ENCODE results near the gene SLC44A5.
"Not testable (repeated sequence)": the region's sequence is repeated elsewhere in the genome, so short reads cannot be mapped to it uniquely, and the experiment has no call there.

SLC44A5 gene

DNA sequence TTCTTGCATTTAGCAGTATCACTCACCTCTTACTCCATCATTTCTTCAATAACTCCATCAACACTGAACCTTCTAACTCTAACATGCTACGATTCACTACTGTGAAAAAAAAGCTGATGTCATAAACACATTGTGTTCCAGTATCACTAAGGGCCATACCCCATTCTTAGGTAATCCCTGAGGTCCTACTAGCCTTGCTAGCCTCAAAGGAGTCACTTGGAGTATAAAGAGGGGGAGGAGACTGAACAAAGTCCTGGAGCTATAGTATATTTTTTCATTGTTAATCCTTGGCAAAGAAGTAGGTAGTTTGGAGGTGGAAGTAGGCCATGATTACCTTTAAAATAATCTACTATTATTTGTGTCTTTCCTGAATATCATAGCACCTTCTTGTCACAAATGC, at the start of gene SLC44A5:
Gene SLC44A5, minus strand, starts transcription at position 101 of the 400 bp plus-strand sequence. CDS start 69,667 bp downstream, outside the sequence.
- no peak for DNase-seq (ENCODE audit: low spot score)

DNA sequence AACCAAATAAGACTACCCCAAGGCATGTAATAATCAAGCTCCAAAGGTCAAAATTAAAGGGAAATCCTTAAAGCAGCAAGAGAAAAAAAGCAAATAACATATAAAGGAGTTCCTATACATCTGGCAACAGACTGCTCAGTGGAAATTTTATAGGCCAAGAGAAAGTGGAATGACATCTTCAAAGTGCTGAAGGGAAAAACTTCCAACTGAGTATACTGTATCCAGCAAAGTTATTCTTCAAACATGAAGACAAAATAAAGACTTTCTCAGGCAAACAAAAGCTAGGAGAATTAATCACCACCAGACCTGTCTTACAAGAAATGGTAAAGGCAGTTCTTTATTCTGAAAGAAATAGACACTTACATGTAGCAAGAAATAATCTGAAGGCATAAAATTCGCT, 45.0 kb upstream of the SLC44A5 start:
- DNase-seq (ENCODE audit: low spot score) = no peak

DNA sequence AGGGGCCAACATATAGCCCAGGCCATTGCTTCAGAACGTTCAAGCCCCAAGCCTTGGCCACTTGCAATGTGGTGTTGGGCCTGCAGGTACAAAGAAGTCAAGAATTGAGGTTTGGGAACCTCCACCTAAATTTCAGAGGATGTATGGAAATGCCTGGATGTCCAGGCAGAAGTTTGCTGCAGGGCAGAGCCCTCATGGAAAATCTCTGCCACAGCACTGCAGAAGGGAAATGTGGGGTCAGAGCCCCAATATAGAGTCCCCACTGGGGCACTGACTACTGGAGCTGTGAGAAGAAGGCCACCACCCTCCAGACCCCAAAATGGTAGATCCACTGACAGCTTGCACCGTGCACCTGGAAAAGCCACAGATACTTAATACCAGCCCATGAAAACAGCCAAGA, 36.3 kb upstream of the SLC44A5 start:
- DNase-seq (ENCODE audit: low spot score) = not testable (repeated sequence)

DNA sequence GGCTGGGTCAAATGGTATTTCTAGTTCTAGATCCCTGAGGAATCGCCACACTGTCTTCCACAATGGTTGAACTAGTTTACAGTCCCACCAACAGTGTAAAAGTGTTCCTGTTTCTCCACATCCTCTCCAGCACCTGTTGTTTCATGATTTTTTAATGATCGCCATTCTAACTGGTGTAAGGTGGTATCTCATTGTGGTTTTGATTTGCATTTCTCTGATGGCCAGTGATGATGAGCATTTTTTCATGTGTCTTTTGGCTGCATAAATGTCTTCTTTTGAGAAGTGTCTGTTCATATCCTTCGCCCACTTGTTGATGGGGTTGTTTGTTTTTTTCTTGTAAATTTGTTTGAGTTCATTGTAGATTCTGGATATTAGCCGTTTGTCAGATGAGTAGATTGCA, 34.2 kb upstream of the SLC44A5 start:
- DNase-seq (ENCODE audit: low spot score) = not testable (repeated sequence)

DNA sequence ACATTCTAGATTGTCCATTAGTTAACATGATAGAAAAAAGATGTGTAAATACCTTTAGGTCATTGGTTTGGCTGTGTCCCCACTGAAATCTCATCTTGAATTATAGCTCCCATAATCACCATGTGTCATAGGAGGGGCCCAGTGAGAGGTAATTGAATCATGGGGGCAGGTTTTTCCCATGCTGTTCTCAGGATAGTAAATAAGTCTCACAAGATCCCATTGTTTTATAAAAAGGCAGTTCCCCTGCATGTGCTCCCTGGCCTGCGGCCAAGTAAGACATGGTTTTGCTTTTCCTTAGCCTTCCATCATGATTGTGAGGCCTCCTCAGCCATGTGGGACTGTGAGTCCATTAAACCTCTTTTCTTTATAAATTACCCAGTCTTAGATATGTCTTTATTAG, 32.5 kb upstream of the SLC44A5 start:
- no peak for DNase-seq (ENCODE audit: low spot score)

DNA sequence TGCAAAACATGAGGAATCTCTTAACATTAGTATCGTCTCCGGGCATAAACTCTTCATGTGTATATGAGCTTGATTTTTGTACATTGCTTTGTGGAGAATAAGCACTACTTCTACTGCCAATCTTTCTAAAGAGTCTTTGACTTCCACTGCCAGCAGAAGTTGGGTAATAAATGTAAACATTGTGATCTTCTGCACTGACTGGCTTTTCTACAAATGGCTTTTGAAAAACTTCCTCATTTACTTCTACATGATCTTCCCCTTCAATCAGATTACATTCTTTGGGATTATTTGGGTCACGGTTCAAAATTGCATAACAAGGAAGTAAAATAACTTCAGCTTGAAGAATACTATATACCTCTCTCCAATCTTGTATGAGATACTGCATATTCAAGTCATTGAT, 30.4 kb upstream of the SLC44A5 start:
- no peak for DNase-seq (ENCODE audit: low spot score)

DNA sequence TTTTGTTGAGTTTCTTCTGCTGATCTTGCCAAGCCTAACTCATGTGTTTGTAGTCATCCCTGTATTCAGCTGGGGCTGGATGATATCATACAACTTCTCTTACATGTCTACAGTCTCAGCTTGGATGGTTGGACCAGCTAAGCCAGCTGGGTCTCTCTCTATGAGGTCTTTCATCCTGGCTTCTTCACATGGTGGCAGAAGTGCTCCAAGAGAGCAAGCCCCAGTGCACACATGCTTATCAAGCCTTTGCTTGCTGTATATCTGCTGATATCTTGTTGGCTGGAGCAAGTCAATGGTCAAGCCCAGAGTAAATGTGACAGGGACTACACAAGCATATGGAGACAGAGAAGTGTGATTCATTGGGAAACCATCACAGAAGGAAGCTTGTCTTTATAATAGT, 29.2 kb upstream of the SLC44A5 start:
- DNase-seq (ENCODE audit: low spot score) = no peak

DNA sequence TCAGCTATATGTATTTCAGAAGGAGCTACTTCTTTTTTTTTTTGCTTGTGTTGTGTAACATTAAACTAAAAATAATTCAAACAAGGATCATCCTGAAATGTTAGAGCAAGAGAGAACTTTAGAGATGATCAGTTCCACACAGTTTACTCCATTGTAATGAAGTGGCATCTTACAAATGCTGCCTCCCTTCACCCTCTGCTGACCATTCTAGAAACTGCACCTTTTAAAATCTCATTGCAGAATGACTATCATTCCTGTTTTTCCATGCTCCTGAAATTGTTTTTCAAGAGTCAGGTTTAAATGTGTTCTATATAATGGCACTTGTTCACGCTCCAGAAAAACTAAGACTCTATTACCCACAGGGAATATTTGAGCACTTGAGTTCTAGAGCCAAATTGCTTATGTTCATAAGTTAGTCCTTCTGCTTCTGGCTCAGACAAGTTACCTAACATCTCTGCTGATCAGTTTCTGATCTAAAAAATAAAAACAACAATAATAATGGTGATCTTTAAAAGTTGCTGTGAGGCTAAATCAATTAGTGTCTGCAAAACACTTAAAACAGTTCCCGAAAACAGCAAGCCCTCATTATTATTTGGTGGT, 21.5 kb upstream of the SLC44A5 start:
- peak; percentile 61 for DNase-seq (ENCODE audit: low spot score)

DNA sequence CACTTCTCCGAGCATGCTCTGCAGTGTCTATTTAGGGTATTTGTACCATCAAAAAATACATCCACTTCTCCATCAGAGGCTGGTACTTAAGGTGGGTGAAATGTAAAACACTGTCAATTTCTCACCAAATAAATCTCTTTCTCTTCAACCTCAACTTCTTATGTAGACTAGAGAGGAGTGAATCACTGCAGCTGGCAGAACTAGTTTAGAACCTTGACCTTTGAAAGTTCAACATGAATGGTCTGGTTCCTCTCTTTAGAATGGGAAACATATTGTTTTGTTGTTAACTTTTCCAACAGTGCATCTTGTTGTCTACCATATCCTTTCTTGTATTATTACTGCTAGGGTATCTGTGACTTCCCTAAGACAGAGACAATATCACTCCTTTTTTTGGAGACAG, 20.1 kb upstream of the SLC44A5 start:
- DNase-seq (ENCODE audit: low spot score) = no peak

DNA sequence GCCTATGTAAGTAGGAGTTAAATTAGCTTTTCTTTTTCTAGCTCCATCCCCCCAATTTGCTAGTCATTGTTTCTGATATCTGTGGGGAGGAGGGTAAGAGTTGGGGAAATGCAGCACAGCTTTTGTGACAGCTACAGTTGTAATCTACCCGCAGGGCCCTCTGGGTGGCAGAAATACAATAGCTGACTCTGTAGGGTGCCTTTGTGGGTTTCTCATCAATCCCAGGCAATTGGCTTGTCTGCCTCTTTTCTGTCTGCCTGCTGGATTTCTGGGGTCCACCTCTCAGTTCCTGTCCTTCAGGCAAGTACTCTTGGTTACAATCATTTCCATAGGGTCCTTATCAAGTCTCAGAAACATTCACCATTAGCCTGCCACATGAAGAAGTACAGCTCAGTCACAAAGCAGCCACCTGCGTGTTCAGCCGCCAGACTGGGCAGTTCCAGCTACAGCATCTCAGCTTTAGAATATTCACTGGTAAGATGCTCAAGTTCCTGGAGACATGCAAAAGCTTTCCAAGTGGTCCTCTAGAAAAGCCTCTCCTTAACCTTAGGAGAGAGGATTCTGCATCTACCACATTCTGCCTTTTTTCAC, 19.2 kb upstream of the SLC44A5 start:
- DNase-seq (ENCODE audit: low spot score) = no peak

DNA sequence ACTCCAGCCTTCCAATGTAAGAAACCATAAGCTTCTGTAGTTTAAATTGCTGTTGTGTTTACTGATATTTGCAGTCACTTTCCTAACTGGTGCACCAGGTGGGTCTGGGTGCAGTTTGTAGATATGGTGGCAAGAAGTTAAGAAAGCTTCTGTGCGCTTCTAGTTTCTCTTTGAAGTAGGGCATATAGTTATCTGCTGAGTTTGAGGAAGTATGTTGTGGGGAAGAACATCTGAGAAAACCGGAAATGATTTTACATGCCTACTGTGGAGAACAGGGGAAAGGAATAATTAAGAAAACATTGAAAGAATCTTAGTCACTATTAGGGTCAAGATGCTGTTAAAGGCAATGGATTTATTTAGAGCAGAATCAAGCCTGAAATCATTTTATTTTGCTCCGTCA, 14.9 kb upstream of the SLC44A5 start:
- DNase-seq (ENCODE audit: low spot score) = no peak

DNA sequence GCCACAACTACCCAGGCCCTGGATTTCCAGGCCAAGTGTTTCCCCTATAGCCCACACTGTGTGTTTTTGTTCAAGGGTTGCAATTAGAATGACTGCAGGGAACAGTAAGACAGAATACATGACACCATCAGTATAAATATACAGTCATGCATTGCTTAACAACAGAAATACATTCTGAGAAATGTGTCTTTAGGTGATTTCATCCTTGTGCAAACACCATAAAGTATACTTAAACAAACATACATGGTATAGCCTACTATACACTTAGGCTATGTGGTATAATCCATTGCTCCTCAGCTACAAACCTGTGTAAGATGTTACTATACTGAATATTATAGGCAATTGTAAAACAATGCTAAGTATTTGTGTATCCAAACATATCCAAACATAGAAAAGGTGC, 7.5 kb upstream of the SLC44A5 start:
- DNase-seq (ENCODE audit: low spot score) = no peak

DNA sequence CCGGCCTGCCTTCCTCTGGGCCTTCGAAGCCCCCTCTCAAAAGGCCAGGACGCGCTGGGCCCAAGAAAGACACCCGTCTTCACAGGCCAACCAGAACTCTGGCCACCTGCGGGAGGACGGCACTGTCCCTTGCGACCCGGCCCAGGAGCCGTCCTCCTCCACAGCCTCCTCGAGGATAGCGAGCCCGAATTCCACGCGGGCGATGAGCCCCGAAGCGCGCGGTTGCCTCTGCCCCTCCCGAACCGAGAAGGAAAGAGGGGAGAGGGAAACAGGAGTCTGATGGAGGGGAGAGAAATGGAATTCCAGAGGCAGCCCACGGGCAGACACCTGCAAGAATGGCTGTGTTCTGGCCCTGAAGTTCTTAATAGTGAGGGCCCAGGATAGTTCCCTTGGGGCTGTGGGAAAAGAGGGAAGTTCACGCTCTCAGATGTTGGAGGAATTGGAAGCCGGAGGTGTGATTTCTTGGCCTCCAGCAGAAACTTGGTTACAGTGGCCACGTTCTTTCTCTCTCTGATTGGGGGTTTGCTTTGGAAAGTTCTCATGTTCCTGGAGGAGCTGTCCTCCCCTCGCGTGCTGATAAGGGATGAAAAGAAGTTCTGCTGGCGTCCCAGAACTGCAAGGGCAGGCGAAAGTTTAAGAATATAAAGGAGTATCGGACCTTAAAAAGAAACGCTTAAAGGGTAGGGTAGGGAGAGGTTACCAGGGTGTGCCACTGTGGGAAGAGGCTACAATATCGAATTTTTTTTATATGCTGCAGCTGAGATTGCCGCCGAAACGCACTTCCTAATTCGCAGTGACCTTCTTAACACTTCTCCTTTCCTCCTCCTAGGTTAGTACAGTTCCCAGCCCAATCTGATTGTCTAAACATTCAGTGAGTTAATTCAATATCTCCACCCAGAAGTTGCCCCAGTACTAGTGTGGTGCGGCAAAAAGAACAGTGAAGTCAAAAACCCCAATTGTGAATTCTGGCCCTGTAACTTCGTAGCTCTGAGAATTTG, 5.8 kb upstream of the SLC44A5 start:
- DNase-seq (ENCODE audit: low spot score) = peak; percentile 29

DNA sequence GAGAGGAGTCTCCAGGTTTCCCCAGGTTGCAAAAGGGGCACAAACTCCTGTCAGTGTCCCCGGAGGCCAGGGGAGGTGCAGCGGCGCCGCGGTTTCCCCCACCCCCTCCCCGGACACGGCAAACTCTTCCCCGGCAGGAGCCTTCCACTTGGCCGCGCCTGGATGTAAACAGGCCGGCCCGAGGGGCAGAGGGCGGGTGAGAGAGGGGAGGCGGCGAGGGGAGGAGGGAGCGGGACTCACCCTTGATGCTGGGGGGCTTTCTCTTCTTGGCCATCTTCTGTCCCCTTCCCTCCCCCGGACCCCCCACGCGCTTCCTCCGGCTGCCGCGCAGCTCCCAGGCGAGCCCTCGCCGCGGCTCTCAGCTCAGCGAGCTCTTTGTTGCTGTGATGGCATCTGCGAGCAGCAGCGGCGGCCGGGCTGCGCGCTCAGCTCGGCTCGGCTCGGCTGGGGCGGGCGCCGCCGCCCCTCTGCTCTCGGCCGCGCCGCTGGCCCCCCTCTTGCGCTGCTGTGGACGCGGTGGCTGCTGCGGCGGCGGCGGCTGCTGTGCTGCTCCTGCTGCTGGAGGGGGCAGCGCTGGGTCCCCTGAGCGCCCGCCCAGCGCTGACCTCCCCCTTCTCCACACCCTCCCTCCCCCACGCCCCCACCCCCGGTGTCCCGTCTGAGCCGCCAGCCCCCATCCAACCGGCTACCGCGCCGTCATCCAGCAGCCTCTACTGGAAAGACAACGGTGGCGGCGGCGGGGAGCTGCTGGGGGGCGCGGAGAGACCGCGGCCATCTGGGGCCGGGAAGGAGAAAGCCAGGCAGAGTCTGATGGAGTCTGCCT, 4.9 kb upstream of the SLC44A5 start:
- DNase-seq (ENCODE audit: low spot score) = peak; percentile 72

DNA sequence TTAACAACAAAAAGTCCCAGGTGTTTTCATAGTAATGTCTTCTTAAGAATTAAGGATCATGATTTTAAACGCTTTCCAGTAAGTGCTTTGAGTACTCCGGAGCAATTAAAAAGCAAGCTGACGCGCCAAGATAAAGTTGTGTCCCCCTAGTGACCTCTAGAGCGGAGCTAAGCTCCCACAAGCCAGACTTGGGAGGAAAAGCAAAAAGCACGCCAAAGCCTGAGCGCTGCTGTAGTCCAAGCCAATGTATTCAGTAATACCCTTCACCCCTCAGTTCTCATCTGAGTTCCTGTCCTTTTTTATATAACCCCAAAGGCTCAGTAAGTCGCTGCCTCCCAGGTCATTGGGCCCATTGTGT, 3.5 kb upstream of the SLC44A5 start:
- no peak for DNase-seq (ENCODE audit: low spot score)

DNA sequence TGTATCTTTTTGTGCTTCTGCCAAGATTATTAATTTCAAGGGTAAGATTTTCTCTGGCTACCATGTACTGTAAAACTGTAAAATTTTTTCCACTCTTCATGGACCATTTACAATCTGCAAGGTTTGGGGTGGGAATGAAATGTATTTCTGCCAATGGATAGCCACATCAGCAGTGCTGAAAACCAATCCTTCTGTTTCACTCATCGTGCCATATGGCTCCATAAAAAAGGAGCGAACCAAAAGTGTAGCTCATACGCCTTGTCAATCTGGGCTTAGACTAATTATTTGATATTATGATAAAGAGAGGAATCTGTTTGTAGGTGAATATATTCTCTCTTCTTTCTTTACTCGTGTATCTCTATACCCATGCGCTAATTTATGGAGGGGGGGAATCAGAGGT, 3.0 kb upstream of the SLC44A5 start:
- no peak for DNase-seq (ENCODE audit: low spot score)

DNA sequence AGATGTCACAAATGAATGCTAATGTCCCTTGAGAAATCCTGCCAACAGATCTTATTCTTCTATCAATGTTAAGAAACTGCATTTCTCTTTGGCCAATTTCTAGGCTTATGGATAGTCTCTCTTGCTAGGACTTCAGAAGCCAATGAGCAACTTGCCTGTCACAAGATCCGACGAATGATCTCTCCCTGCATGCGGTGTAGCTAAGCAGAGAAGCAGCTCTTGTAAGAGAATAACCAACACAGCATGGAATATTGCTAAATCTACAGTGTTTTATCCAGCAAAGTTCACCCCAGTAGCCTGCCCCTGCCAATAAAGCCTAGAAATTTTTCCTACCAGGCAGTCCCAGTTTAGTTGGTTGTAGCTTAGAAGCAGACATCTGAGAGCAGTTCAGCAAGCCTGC, 2.1 kb upstream of the SLC44A5 start:
- no peak for DNase-seq (ENCODE audit: low spot score)

DNA sequence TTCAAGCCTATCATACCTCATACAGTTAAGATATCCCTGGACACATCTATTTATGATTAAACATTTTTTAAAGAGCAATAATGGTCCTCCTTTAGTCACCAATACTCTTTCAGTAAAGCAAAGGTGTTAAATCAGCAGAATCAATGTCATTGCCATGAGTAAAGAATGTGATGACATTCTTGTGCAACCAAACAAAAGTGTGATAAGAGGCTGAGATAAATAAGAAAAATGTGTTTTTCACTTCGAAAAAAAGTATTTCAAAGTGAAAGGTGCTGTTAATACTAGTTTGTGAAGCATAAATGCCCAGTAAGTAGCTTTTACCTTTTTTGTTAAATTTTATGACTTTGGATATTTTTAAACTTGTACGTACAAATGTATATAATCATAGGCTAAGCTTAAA, 8.4 kb downstream of the SLC44A5 start:
- no peak for DNase-seq (ENCODE audit: low spot score)

DNA sequence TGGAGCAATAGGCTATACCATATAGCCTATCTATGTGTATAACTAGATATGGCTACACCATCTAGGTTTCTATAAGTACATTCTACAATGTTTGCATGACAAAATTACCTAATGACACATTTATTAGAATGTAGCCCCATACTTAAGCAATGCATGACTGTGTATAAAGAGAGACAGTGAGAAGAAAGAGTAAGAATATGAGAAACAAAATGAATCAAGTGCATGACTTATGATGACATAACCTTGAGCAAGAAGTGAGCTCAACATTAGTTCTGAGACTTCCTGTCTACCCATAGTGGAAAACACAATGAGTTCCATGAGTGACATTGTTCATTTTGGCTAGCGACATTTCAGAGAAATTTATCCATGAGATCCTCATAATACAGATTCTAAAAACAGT, 10.1 kb downstream of the SLC44A5 start:
- no peak for DNase-seq (ENCODE audit: low spot score)

DNA sequence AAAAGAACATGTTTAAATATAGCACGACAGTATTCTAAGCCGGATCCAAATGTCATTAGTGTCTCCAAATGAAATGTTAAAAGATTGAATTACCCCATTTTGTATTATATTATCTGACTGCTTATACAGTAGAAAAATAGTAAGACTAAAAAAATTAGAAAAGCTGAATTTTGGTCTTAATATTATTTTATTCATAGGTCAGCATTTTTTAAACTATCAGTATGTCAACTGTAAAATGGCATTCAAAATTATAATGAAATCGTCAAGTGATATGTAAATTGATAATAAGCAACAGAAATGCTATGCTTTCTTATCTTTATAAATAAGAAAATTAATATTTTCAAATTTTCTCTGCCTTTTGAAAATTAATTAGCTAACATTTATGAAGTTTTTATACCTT, 16.6 kb downstream of the SLC44A5 start:
- DNase-seq (ENCODE audit: low spot score) = no peak

DNA sequence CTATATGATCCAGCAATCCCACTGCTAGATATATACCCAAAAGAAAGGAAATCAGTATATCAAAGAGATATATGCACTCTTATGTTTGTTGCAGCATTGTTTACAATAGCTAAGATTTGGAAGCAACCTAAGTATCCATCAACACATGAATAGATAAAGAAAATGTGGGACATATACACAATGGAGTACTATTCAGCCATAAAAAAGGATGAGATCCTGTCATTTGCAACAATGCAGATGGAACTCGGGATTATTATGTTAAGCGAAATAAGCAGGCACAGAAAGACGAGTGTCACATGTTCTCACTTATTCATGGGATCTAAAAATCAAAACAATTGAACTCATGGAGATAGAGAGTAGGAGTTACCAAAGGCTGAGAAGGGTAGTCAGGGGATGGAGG, 17.5 kb downstream of the SLC44A5 start:
- DNase-seq (ENCODE audit: low spot score) = not testable (repeated sequence)

DNA sequence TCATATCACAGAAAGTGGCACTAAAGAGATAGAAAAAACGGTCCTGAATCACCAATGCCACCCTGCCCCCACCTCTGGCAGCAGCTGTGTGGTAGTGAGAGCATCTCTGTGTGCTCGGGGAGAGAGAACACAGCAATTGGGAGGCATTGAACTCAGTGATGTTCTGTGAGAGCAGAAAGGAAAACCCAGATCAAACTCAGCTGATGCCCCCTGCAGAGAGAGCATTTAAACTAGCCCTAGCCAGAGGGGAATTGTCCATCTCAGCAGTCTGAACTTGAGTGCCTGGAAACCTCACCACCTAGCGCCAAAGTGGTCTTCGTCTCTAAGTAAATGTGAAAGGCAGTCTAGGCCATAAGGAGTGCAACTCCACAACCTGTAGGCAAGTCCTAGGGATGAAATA, 21.3 kb downstream of the SLC44A5 start:
- DNase-seq (ENCODE audit: low spot score) = no peak
